Caco-2 (cell line): ENCODE data around the gene ABCC4. TPM values are rescaled to one million over a fixed set of nuclear protein-coding genes. Genes with fewer than 3 reads are reported as not detected.

ENCODE experiments used
- BruUV-seq: library from RNA; stranded (reverse); fragments of 400-500 nt; replicated peaks from 2 replicates; lab custom pipeline; 2021; lab: Mats Ljungman, UMichigan
- CTCF ChIA-PET: fragments of 300-600 bp; sonication (Branson Sonifier 250); formaldehyde crosslinking; loops from one replicate; lab custom pipeline; 2022; ENCODE audit warnings: antibody characterized with exemption; lab: Charles Lee
- POLR2A ChIA-PET: fragments of 300-600 bp; sonication (Branson Sonifier 250); formaldehyde crosslinking; loops from one replicate; lab custom pipeline; 2022; ENCODE audit warnings: antibody characterized with exemption; lab: Charles Lee
- DNase-seq, 2 experiments: peaks; one replicate each; pipeline versions ENCODE4 v3.0.0 to v3.0.0-alpha.2; 2020 to 2022
- H3K27me3 ChIP-seq: replicated peaks from 2 replicates; pipeline ENCODE4 v1.6.0; 2011; ENCODE audit warnings: low read length; ENCODE audit not compliant: control insufficient read depth, insufficient read depth
- H3K36me3 ChIP-seq: 2 replicates; pipeline ENCODE4 v1.5.1; 2011; ENCODE audit warnings: low read length; ENCODE audit not compliant: control insufficient read depth, insufficient read depth
- H3K4me1 ChIP-seq: fragments of 250-450 bp; sonication (Bioruptor Pico); 2 replicates; pipeline ENCODE4 v1.5.1; 2020; ENCODE audit warnings: mild to moderate bottlenecking
- H3K4me3 ChIP-seq: 2 replicates; pipeline ENCODE4 v1.5.1; 2011; ENCODE audit warnings: low read depth, mild to moderate bottlenecking, control low read depth, low read length
- H3K9me3 ChIP-seq: fragments of 250-450 bp; sonication (Bioruptor Pico); 2 replicates; pipeline ENCODE4 v1.5.1; 2020; ENCODE audit warnings: mild to moderate bottlenecking, moderate library complexity
- H3K27ac Mint-ChIP-seq: one replicate; pipeline ENCODE4 v1.8.0; 2022; ENCODE audit warnings: mixed read lengths; ENCODE audit not compliant: unreplicated experiment
- H3K27me3 Mint-ChIP-seq: one replicate; pipeline ENCODE4 v1.8.0; 2022; ENCODE audit warnings: mixed read lengths; ENCODE audit not compliant: insufficient read depth, unreplicated experiment
- H3K36me3 Mint-ChIP-seq: one replicate; pipeline ENCODE4 v1.8.0; 2022; ENCODE audit warnings: mild to moderate bottlenecking, mixed read lengths; ENCODE audit not compliant: insufficient read depth, unreplicated experiment
- H3K4me1 Mint-ChIP-seq: one replicate; pipeline ENCODE4 v1.8.0; 2022; ENCODE audit warnings: low read depth, mixed read lengths; ENCODE audit not compliant: unreplicated experiment
- H3K4me3 Mint-ChIP-seq: one replicate; pipeline ENCODE4 v1.8.0; 2022; ENCODE audit warnings: mild to moderate bottlenecking, moderate library complexity, mixed read lengths; ENCODE audit not compliant: unreplicated experiment
- H3K9me3 Mint-ChIP-seq: one replicate; pipeline ENCODE4 v1.8.0; 2022; ENCODE audit warnings: mixed read lengths; ENCODE audit not compliant: unreplicated experiment
- intact Hi-C: fragments of 100-400 bp; cut with micrococcal nuclease; formaldehyde crosslinking; loops from one replicate; pipeline ENCODE4 v1.10.0; 2022; ENCODE audit not compliant: unreplicated experiment
- total RNA-seq: library from RNA; stranded (reverse); gene quantifications from 2 replicates; pipeline ENCODE4 v1.2.3, GENCODE V29; 2022
- TF ChIP-seq, protein P1 (sequence below), 2 experiments: fragments of 200-600 bp in 1 of 2; IDR thresholded peaks; 1 replicate in 1 of 2; 2 replicates in 1 of 2; pipeline versions ENCODE4 v1.5.1 to v1.8.0; 2011 to 2022; ENCODE audit warnings: antibody characterized with exemption in 1 of 2, control low read depth in 1 of 2, inconsistent platforms in 1 of 2, low read depth in 1 of 2, low read length in 1 of 2, mild to moderate bottlenecking in 1 of 2, moderate library complexity in 1 of 2; ENCODE audit not compliant: insufficient read depth in 1 of 2, severe bottlenecking in 1 of 2, unreplicated experiment in 1 of 2

Gene ABCC4
- total RNA-seq, 1 experiment from 2014 or later: 51.9 TPM

DNA sequence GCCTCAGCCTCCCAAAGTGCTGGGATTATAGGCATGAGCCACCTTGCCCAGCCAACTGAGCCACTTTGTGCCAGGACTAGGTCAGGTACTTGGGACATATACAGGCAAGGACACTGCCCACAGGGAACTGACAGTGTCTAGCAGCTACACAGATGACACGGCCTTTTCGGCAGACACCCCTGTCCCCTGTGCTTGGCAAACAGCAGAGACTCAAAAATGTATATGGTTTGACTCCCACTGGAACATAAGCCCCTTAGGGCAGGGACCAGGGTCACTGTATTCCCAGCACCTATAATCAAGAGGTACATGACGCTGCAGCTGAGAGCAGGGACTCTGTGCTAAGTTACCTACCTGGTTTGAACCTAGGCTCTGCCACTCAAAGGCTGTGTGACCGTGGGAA lies 16.8 kb downstream of the ABCC4 start:
- H3K4me3 Mint-ChIP-seq: no peak overlapping the region
- H3K4me1 ChIP-seq: peaks cover 6% of the 10 kb centered on the region
- no peaks in the 10 kb centered on the region for H3K27me3 ChIP-seq
- peaks cover 10% of the 10 kb centered on the region for H3K4me1 Mint-ChIP-seq
- TF ChIP-seq, protein P1, sequence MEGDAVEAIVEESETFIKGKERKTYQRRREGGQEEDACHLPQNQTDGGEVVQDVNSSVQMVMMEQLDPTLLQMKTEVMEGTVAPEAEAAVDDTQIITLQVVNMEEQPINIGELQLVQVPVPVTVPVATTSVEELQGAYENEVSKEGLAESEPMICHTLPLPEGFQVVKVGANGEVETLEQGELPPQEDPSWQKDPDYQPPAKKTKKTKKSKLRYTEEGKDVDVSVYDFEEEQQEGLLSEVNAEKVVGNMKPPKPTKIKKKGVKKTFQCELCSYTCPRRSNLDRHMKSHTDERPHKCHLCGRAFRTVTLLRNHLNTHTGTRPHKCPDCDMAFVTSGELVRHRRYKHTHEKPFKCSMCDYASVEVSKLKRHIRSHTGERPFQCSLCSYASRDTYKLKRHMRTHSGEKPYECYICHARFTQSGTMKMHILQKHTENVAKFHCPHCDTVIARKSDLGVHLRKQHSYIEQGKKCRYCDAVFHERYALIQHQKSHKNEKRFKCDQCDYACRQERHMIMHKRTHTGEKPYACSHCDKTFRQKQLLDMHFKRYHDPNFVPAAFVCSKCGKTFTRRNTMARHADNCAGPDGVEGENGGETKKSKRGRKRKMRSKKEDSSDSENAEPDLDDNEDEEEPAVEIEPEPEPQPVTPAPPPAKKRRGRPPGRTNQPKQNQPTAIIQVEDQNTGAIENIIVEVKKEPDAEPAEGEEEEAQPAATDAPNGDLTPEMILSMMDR (IDR thresholded peaks at IDR 0.05; ENCODE audit: insufficient read depth in 1 of 2, low read depth in 1 of 2, low read length in 1 of 2, severe bottlenecking in 1 of 2, unreplicated experiment in 1 of 2): no peak
- peaks cover 32% of the 10 kb centered on the region for H3K36me3 Mint-ChIP-seq
- H3K27me3 Mint-ChIP-seq: no peaks in the 10 kb centered on the region
- no peaks in the 10 kb centered on the region for H3K9me3 Mint-ChIP-seq
- intact Hi-C loops: no loop called here
- ChIA-PET CTCF (no interaction called here), POLR2A (no interaction called here)
- H3K27ac Mint-ChIP-seq: no peak overlapping the region
- no peak for DNase-seq
- H3K4me3 ChIP-seq: no peak overlapping the region
- H3K36me3 ChIP-seq: no peaks in the 10 kb centered on the region
- BruUV-seq: no TSS peak
- H3K9me3 ChIP-seq: no peaks in the 10 kb centered on the region

DNA sequence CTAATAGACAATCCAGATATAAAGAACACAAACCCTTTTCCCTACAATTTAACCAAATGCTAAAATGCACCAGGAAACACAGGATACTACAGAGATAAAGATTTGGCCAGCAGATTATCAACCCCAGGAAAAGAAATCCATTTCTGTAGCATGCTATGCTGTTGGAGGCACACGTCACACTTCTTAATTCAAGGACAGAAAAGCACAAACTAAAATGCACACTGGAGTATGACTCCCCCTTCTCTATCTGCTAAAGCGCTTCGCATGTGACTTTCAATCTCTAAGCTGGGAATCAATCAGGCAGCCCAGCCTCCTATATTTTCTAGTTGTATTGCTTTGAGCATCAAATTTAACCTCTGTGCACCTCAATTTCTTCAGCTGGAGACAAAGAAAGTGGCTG lies 22.2 kb downstream of the ABCC4 start:
- Mint-ChIP-seq H3K9me3 (no peaks in the 10 kb centered on the region), H3K4me1 (peaks cover 47% of the 10 kb centered on the region), H3K4me3 (no peak overlapping the region), H3K36me3 (peaks cover 58% of the 10 kb centered on the region), H3K27ac (peak overlapping the region; percentile 36), H3K27me3 (no peaks in the 10 kb centered on the region)
- TF ChIP-seq, protein P1 (IDR thresholded peaks at IDR 0.05; ENCODE audit: insufficient read depth in 1 of 2, low read depth in 1 of 2, low read length in 1 of 2, severe bottlenecking in 1 of 2, unreplicated experiment in 1 of 2): no peak
- Histone ChIP-seq H3K27me3 (no peaks in the 10 kb centered on the region), H3K9me3 (no peaks in the 10 kb centered on the region), H3K36me3 (peaks cover 1% of the 10 kb centered on the region; the same call in 1 of the 2 replicates), H3K4me1 (peaks cover 32% of the 10 kb centered on the region), H3K4me3 (no peak overlapping the region)
- DNase-seq: no peak
- CTCF ChIA-PET: no interaction called here
- POLR2A ChIA-PET: no interaction called here
- no TSS peak for BruUV-seq
- intact Hi-C loops: no loop called here

DNA sequence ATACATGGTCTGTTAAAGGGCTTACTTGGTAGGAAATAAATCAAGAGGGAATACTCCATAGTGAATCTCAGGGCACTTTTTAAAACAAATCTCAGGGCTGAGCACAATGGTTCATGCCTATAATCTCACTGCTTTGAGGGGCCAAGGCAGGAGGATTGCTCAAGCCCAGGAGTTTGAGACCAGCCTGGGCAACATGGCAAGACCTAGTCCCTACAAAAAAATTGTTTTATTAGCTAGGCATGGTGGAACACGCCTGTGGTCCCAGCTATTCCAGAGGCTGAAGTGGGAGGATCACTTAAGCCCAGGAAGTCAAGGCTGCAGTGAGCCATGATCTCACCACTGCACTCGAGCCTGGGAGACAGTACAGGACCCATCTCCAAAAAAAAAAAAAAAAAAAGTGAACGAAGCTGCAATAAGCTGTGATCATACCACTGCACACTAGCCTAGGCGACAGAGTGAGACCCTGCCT lies 25.2 kb downstream of the ABCC4 start:
- H3K27me3 Mint-ChIP-seq: no peaks in the 10 kb centered on the region
- H3K27ac Mint-ChIP-seq: peak overlapping the region; percentile 61
- POLR2A ChIA-PET: interaction anchor here (0.9 kb wide), 1 partner anchor 21 kb away, joined by 7 read pairs; no protein-coding TSS in a partner anchor
- peak overlapping the region; percentile 50 for H3K4me3 Mint-ChIP-seq
- CTCF ChIA-PET: interaction anchor here (0.6 to 1.0 kb wide), 3 partner anchors 85 to 105 kb away, joined by 3 to 4 read pairs (median 4); no protein-coding TSS in a partner anchor
- BruUV-seq: no TSS peak
- no peaks in the 10 kb centered on the region for H3K9me3 Mint-ChIP-seq
- H3K36me3 ChIP-seq: peaks cover 1% of the 10 kb centered on the region; the same call in 1 of the 2 replicates
- H3K4me3 ChIP-seq: no peak overlapping the region
- H3K36me3 Mint-ChIP-seq: peaks cover 45% of the 10 kb centered on the region
- intact Hi-C loops: no loop called here
- peaks cover 63% of the 10 kb centered on the region for H3K4me1 Mint-ChIP-seq
- no peaks in the 10 kb centered on the region for H3K27me3 ChIP-seq
- DNase-seq: no peak
- H3K4me1 ChIP-seq: peaks cover 59% of the 10 kb centered on the region
- TF ChIP-seq, protein P1 (IDR thresholded peaks at IDR 0.05; ENCODE audit: insufficient read depth in 1 of 2, low read depth in 1 of 2, low read length in 1 of 2, severe bottlenecking in 1 of 2, unreplicated experiment in 1 of 2): no peak
- H3K9me3 ChIP-seq: no peaks in the 10 kb centered on the region
